IPS-18c (cell line): ENCODE measurements around the gene NLGN1.
"Not testable (repeated sequence)": the region's sequence is repeated elsewhere in the genome, so short reads cannot be mapped to it uniquely, and the experiment has no call there.

Experiments used
- H3K4me3 ChIP-seq: 2 replicates; pipeline ENCODE4 v1.7.0; 2013; ENCODE audit warnings: low read depth, mild to moderate bottlenecking, low read length, moderate library complexity; ENCODE audit not compliant: insufficient read depth
- H3K9me3 ChIP-seq: one replicate; pipeline ENCODE4 v1.6.1; 2013; ENCODE audit warnings: mild to moderate bottlenecking, low read length, moderate library complexity; ENCODE audit not compliant: control insufficient read depth, insufficient read depth

Gene NLGN1

DNA sequence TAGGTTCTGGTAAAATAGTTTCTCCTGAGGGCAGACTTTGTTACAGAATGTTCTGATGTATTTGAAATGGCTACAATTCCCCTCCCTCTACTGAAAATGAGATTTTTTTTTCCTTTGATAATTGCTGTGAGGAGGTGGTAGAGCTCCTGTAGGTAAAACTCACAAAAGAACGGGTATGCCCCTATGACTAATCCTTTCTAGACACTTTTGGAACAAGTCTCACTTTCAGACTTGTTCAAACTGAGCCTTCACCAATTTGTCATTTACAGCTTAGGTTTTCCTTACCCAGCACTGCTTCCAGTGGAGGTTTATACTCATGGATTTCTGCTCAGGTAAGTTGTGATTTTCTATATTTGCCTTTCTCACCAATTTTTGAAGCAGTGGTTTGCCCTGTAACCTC lies 115.6 kb downstream of the NLGN1 start:
- Histone ChIP-seq H3K4me3 (no peak overlapping the region), H3K9me3 (no peaks in the 10 kb centered on the region)

DNA sequence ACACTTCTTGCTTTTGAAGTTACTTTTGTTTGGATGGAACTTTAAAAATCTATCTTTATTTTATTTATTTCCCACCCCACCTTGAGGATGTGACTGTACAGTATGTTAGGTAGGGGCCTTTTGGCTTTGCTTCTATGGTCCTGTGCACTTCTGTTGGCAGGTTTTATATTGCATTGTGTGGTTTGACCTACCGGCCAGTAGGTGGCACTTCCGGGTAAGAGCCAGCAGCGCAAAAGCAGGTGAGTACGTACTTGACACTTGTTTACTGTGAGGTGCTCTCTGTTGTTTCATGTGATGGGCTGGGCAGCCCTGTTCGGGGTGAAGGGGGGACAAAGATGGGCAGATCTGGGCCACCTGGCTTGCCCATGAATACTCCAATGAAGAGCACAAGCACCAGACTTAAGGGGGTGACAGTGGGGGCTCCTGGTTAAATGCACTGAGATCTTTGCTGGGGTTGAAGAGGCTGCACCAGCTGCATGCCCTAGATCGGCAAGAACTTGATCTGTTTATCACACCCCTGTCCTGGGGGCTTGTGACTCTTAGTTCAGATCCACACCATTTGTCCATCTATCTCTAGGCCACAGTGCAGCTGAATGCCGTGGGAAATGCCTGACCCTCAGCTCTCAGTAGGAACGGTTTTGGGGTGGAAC lies 131.6 kb downstream of the NLGN1 start:
- Histone ChIP-seq H3K4me3 (no peak overlapping the region), H3K9me3 (no peaks in the 10 kb centered on the region)

DNA sequence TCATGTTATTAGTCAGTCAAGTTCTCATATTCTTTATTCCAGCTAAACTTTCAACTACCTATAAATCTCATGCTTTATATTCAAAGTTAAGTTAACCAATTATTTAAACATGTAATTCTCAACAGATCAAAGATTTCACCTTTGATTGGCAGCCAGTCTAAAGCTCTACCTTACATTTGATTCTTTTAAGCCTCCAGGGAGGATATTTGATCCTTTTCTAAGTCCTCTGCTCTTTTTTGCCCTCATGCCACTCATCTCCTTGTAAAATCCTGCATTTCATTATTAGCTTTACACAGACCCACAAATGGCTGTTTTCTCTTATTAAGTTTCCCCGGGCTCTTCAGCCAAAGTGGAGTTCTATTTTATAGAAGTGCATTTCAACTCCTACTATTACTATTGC lies 134.1 kb downstream of the NLGN1 start:
- Histone ChIP-seq H3K9me3 (no peaks in the 10 kb centered on the region), H3K4me3 (no peak overlapping the region)

DNA sequence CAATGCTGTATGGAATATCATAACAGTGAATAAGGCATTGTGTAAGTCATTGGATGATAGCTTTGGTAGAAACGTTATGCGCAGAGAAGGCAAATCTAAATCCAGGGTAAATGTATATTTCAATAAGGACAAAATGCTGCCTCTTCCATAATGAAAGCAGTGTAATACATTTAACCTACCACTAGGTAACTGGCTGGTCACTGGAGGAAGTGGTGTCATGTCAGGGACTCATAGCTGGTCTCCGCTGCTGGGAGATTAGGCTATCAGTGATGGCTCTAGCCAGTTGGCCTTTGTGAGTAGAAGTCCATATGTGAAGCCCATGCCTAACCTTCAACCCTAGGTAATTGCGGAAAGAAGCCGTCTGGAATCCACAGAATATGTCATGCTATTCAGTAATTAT lies 140.9 kb downstream of the NLGN1 start:
- Histone ChIP-seq H3K9me3 (no peaks in the 10 kb centered on the region), H3K4me3 (no peak overlapping the region)

DNA sequence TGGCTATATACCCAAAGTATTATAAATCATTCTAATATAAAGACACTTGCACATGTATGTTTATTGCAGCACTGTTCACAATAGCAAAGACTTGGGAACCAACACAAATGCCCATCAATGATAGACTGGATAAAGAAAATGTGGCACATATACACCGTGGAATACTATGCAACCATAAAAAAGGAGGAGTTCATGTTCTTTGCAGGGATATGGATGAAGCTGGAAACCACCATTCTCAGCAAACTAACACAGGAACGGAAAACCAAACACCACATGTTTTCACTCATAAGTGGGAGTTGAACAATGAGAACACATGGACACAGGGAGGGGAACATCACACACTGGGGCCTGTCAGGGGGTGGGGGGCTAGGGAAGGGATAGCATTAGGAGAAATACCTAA lies 148.0 kb downstream of the NLGN1 start:
- H3K9me3 ChIP-seq, H3K4me3 ChIP-seq: not testable (repeated sequence)

DNA sequence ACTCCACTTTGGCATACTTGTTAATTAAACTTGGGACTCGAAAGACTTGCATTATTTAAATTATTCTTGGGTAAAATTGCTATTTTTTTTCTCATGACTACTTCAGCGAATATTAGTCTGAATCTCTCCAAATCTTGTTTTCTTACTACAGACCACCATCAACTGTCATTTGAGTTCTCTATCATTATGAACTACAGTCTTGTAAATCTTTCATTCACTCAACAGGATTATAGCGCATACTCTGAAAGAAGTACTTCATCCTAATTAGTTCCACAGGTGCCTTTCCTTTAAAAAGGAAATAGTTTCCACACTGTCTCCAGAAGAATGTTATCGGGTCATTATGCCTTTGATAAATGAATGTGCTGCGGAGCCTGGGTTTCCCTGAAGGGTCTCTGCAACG lies 149.5 kb downstream of the NLGN1 start:
- Histone ChIP-seq H3K9me3 (no peaks in the 10 kb centered on the region), H3K4me3 (no peak overlapping the region)

DNA sequence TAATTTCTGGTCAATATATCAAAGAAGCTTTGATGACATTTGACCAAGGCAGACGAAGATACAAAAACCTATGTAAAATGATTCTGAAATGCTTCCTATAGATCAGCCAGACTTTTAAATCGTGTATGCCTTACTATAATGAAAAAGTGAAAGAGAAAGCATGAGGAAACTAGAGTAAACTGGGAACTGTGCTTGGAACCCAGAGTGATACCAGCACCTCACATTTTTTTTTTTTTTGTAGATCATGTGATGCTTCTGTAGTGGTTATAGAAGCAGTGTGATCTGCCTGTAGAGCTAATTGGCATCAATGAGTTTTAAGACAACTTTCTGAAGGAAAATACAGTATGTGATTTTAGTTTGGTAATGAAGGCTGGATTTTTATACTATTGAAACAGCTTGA lies 150.7 kb downstream of the NLGN1 start:
- H3K4me3 ChIP-seq = no peak overlapping the region
- H3K9me3 ChIP-seq = no peaks in the 10 kb centered on the region

DNA sequence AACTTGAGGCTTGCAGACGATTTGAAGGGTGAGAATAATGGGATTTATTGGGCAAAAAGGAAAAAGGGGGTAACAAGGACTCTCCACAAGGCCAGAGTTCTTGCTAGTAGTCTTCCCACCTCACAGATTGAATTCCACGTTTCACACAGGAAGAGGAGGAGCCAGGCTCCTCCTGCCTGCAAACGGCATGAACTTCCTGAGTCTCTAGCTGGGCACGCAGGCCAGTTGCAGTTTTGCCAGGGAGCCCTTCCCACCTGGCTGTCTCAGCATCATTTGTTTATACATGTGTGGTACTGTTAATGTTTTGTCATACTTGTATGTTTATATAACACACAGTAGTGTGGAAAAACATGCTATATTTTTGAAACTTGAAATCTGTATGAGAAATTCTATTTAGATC lies 155.0 kb downstream of the NLGN1 start:
- Histone ChIP-seq H3K9me3 (no peaks in the 10 kb centered on the region), H3K4me3 (no peak overlapping the region)

DNA sequence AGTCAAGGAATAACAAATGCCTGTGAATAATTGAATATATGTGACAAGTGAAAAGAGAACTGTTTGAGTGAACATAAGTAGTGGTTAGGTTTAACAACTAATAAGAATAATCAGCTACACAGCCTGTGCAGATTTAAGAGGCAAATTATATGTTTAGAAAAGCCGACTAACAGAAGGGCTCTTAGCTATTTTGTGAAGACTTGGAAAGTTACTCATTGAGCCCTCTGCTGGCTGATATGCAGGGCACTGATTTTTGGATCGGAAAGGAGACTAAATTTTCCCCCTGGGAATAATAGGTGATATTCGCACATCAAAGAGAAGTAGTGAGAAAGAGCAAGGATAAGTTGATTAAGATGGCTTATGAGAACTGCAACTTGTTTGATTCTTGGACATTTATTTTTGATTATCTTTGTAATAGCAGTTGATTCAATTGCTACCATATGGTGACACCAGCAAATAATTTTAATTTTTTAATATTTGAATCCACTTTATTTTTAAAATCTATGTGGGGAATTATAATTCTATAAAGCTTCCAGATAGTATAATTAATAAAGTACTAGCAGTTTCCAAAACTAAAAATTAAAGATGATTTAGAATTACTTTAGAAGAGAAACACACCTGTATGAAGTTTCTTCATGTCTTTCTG lies 156.2 kb downstream of the NLGN1 start:
- Histone ChIP-seq H3K4me3 (no peak overlapping the region), H3K9me3 (no peaks in the 10 kb centered on the region)

DNA sequence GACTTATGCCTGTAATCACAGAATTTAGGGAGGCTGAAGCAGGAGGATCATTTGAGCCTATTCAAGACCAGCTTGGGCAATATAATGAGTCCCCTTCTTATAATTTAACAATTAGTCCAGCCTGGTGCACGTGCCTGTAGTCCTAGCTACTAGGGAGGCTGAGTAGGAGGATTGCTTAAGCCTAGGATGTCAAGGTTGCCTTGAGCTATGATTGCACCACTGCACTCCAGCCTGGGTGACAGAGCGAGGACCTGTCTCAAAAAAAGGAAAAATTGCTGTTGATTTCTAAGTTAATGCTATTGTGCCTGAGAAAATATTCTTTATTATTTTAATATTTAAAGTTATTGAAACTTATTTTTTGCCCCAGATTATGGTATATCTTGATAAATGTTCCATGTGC lies 159.0 kb downstream of the NLGN1 start:
- no peak overlapping the region for H3K4me3 ChIP-seq
- no peaks in the 10 kb centered on the region for H3K9me3 ChIP-seq

DNA sequence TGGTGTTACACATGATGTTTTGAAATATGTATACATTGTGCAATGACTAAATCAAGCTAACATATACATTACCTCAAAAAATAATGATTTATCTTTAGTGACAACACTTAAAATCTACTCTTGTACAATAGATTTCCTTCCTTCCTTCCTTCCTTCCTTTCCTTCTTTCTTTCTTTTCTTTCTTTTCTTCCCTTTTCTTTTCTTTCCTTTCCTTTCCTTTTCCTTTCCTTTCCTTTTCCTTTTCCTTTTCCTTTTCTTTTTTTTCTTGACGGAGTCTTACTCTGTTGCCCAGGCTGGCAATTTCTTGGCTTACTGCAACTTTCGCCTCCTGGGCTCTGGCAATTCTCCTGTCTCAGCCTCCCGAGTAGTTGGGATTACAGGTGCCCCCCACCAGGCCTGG lies 170.5 kb downstream of the NLGN1 start:
- H3K4me3 ChIP-seq = no peak overlapping the region
- H3K9me3 ChIP-seq = no peaks in the 10 kb centered on the region

DNA sequence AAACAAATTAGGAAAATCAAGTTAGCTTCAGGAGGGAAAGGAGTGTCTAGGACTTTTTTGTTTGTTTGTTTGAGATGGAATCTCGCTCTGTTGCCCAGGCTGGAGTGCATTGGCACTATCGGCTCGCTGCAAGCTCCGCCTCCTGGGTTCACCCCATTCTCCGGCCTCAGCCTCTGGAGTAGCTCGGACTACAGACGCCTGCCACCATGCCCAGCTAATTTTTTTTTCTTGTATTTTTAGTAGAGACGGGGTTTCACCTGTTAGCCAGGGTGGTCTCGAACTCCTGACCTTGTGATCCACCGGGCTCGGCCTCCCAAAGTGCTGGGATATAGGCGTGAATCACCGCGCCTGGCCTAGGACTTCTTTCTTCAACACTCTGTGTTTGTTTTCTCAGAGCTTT lies 171.1 kb downstream of the NLGN1 start:
- Histone ChIP-seq H3K9me3 (no peaks in the 10 kb centered on the region), H3K4me3 (no peak overlapping the region)

DNA sequence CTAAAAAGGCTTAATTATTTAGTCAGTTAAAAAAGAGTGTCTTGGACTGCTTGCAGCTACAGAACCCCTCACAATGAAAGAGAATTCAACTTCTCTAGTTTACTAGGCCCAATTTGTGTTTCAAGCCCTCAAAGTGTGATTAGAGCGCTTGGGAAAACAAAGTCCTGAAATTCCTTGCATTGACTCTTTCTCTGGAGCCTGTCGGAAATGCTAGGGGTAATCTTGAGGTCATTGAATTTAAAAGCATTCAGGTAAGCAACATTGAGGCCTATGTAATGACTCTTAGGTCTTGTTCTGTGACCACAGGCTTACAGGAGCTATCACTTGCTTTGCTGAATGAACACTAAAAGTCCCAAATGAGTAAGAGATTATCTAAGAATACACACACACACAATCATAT lies 186.0 kb downstream of the NLGN1 start:
- Histone ChIP-seq H3K4me3 (no peak overlapping the region), H3K9me3 (no peaks in the 10 kb centered on the region)

DNA sequence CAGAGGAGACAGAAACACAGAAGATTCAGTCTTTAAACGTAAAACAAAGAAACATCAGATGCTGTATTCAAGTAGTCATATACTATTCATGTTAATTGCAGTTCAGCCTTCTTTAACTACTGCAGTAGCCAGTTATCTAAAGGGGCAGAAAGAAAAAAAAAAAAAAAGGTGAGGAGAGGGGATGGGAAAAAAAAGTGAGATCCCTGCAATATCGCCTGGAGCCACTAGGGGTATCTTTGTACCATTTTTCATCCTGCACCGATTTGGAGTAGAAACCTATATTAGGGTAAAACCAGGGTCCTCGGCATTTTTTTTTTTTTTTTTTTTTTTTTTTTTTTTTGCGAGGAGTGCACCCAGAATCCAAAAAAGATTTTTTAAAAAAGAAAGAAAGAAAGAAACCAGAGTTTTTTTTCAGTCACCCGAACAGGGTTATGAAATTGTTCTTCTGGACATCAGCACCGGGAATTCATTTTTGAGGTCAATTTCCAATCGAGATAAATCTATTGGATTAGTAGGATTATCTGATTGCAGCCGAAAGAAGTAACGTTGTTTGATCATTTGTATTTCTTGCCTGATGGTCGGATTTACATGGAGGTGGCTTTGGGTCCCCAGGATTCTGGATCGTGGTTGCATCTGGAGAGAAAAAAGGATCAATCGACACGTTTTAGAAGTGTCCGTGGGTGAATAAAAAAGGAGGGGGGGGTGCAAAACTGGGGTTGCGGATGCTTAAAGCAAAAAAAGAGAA lies 186.7 kb downstream of the NLGN1 start:
- H3K9me3 ChIP-seq = no peaks in the 10 kb centered on the region
- H3K4me3 ChIP-seq = peak overlapping the region; percentile 68

DNA sequence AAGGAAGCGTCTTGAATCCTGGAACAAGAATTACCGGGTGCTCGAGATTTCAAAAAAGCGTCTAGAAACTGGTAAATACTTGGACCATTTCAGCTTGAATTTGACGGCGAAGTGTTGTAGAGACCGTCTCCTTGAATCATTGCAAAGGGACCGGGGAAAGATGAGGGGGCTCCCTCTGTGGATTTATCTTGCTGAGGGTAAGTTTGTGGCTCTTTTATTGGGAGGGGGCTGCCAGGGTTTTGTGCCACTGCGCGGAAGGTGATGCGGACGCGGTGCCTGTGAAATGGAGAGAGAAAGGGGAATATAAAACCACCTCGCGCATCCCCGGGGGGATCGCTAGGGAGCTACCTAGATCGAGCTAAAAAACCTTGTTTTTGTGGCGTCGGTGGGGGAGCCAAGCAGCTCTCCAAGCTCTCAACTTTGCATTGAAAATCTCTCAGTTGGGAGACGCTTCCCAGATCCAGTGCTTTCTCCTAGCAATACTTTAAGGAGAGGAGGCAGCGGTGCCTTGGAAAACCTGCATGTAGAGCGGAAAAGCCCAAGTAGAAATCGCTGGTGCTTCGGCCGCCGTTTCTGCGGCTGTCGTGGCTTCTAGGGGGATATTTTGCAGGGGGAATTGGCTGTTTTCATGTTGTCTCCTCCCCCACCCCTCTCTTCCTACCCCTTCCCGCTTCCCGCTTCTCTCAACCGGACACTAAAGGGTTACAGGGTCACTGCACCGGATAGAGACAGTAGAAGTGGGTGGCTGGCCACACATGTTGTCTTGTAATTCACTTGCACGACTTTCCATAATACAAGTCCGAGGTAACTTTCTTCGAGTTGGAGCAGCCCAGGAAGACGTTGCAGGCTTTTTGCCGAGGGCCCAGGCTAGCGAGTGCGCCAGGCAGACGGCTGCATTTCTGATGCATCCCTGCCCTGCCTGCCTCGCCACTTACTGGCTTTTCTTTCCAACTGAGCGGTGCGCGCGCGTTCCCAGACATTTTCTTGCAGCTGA lies 187.6 kb downstream of the NLGN1 start:
- H3K4me3 ChIP-seq = peak overlapping the region; percentile 68
- H3K9me3 ChIP-seq = no peaks in the 10 kb centered on the region

DNA sequence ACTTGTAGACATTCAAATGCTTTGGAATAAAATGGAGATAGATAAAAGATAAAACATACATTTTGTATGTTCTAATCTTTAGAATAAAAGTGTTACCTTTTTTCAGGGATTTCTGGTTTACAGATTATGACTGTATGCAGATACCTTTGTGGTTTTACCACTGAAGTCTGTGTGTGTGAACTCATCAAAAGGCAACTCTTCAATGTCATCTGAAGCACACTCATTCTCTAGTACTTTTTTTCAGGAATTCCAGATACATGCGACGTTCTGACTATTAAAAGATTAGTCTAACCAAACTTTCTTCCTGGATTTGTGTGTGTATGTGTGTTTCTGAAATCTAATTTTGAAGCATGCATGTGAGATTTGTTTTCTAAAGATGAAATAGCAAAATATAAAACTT lies 188.6 kb downstream of the NLGN1 start:
- no peaks in the 10 kb centered on the region for H3K9me3 ChIP-seq
- peak overlapping the region; percentile 68; the same call in 1 of the 2 replicates for H3K4me3 ChIP-seq

DNA sequence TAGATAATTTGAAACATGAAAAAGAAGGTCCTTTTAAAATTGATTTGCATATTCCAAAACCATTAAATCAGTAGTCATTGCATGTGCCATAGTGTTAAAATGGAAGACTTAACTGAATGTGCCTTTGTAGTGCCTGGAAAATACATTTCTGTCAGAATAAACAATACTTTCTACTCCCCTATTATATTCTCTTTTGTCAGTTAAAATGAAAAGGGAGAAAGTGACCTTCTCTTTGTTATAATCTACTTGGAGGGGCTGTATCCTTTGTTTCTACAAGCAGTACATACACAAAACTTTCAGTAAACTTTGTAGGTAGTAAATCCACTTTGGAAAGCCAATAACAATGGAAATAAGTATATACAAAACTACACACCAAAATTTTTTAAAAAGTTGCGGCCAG lies 189.5 kb downstream of the NLGN1 start:
- Histone ChIP-seq H3K4me3 (no peak overlapping the region), H3K9me3 (no peaks in the 10 kb centered on the region)
